GM12878 (cell line): ENCODE measurements around the gene NOL4L. TPM values are rescaled to one million over a fixed set of nuclear protein-coding genes. Genes with fewer than 3 reads are reported as not detected.

Source experiments
- ATAC-seq: fragments of 200-7000 bp; cut with Tn5 transposase; 3 replicates; pipeline ENCODE4 v1.9.1; 2020; ENCODE audit warnings: mild to moderate bottlenecking, moderate library complexity
- BruUV-seq: library from RNA; stranded (reverse); fragments of 400-500 nt; replicated peaks from 2 replicates; lab custom pipeline; 2021; lab: Mats Ljungman, UMichigan
- CTCF ChIA-PET: fragments of 300-600 bp; sonication (Branson Sonifier 250); formaldehyde crosslinking; extraction: SDS; loops from one replicate; lab custom pipeline; 2021; ENCODE audit warnings: inconsistent platforms; lab: Yijun Ruan, JAX
- POLR2A ChIA-PET: fragments of 350-600 bp; formaldehyde crosslinking; extraction: SDS; loops from one replicate; lab custom pipeline; 2021; ENCODE audit warnings: inconsistent platforms; lab: Charles Lee
- RAD21 ChIA-PET: fragments of 300-600 bp; sonication (Branson Sonifier 250); formaldehyde crosslinking; loops from one replicate; lab custom pipeline; 2023; ENCODE audit warnings: antibody characterized with exemption; ENCODE audit not compliant: unreplicated experiment; lab: Charles Lee
- SMC1A ChIA-PET: fragments of 300-600 bp; sonication (Branson Sonifier 250); formaldehyde crosslinking; loops from one replicate; lab custom pipeline; 2023; ENCODE audit not compliant: unreplicated experiment, uncharacterized antibody; lab: Charles Lee
- DNase-seq: peaks from one replicate; pipeline ENCODE4 v3.0.0-alpha.2; 2011; ENCODE audit warnings: low read depth, low spot score
- FAIRE-seq: peaks from 3 replicates; lab custom pipeline; 2011; peaks lifted over from hg19 to GRCh38; lab: Jason Lieb, UNC
- H2AFZ ChIP-seq: 2 replicates; pipeline ENCODE4 v1.6.0; 2011; ENCODE audit warnings: low read depth, low read length, control low read depth; ENCODE audit not compliant: control insufficient read depth
- H3K27ac ChIP-seq: 2 replicates; pipeline ENCODE4 v1.5.1; 2011; ENCODE audit warnings: control low read depth; ENCODE audit not compliant: control insufficient read depth, insufficient read depth
- H3K27me3 ChIP-seq, 2 experiments: replicated peaks in 1 of 2; 2 replicates each; pipeline versions ENCODE4 v1.6.0 to v1.6.1; 2011; ENCODE audit warnings: low read length in 1 of 2; ENCODE audit not compliant: control insufficient read depth in 2 of 2, insufficient read depth in 2 of 2
- H3K36me3 ChIP-seq, 2 experiments: 2 replicates each; pipeline ENCODE4 v1.5.1; 2011; ENCODE audit warnings: low read length in 1 of 2; ENCODE audit not compliant: control insufficient read depth in 2 of 2, insufficient read depth in 2 of 2
- H3K4me1 ChIP-seq: 2 replicates; pipeline ENCODE4 v1.6.1; 2011; ENCODE audit warnings: mild to moderate bottlenecking, low read length, moderate library complexity, mixed read lengths; ENCODE audit not compliant: control insufficient read depth, insufficient read depth
- H3K4me2 ChIP-seq: 2 replicates; pipeline ENCODE4 v1.6.0; 2011; ENCODE audit warnings: control low read depth; ENCODE audit not compliant: control insufficient read depth, insufficient read depth
- H3K4me3 ChIP-seq: fragments of 200-600 bp; sonication (generic); 2 replicates; pipeline ENCODE4 v1.5.1; 2016
- H3K79me2 ChIP-seq: 2 replicates; pipeline ENCODE4 v1.6.0; 2011; ENCODE audit warnings: low read length; ENCODE audit not compliant: control insufficient read depth, insufficient read depth
- H3K9ac ChIP-seq: 2 replicates; pipeline ENCODE4 v1.8.0; 2011; ENCODE audit warnings: low read length, control low read depth, mixed read lengths; ENCODE audit not compliant: control insufficient read depth, insufficient read depth
- H3K9me3 ChIP-seq: replicated peaks from 3 replicates; pipeline ENCODE4 v1.5.1; 2011; ENCODE audit warnings: mild to moderate bottlenecking, low read length; ENCODE audit not compliant: control insufficient read depth, insufficient read depth
- H4K20me1 ChIP-seq: 2 replicates; pipeline ENCODE4 v1.6.0; 2011; ENCODE audit not compliant: control insufficient read depth, insufficient read depth
- ASH2L ChIP-seq: fragments of 300-600, 200-600 bp; sonication (generic); IDR thresholded peaks from 2 replicates; pipeline ENCODE4 v1.6.1; 2017; ENCODE audit warnings: low read depth, mild to moderate bottlenecking, borderline replicate concordance
- BMI1 ChIP-seq: fragments of 450-650 bp; IDR thresholded peaks from 2 replicates; pipeline ENCODE4 v1.6.1; 2016; ENCODE audit warnings: mild to moderate bottlenecking, moderate library complexity, borderline replicate concordance
- CHD2 ChIP-seq: IDR thresholded peaks from 2 replicates; pipeline ENCODE4 v1.6.1; 2011; ENCODE audit warnings: low read depth, low read length, improper control_type of control experiment, borderline replicate concordance
- IRF4 ChIP-seq: IDR thresholded peaks from 2 replicates; pipeline ENCODE4 v1.6.1; 2011; ENCODE audit warnings: low read depth, low read length
- NFIC ChIP-seq: IDR thresholded peaks from 2 replicates; pipeline ENCODE4 v1.6.1; 2012; ENCODE audit warnings: low read depth, mild to moderate bottlenecking, inconsistent platforms, low read length, moderate library complexity
- POLR2AphosphoS2 ChIP-seq: IDR thresholded peaks from 2 replicates; pipeline ENCODE4 v1.6.1; 2011; ENCODE audit warnings: low read depth, mild to moderate bottlenecking, low read length, improper control_type of control experiment, moderate library complexity
- POU2F2 ChIP-seq: IDR thresholded peaks from 3 replicates; pipeline ENCODE4 v1.6.1; 2011; ENCODE audit warnings: low read depth, mild to moderate bottlenecking, low read length, borderline replicate concordance
- RBBP5 ChIP-seq: fragments of 200-600 bp; sonication (generic); conservative IDR thresholded peaks from 2 replicates; pipeline ENCODE4 v1.6.1; 2016
- RUNX3 ChIP-seq: IDR thresholded peaks from 2 replicates; pipeline ENCODE4 v1.6.1; 2012; ENCODE audit warnings: low read length, inconsistent platforms
- TCF3 ChIP-seq: IDR thresholded peaks from 2 replicates; pipeline ENCODE4 v1.6.1; 2012; ENCODE audit warnings: low read depth, mild to moderate bottlenecking, low read length, borderline replicate concordance; ENCODE audit not compliant: insufficient read depth
- whole genome bisulfite sequencing: methylation state at CpG from one replicate; pipeline ENCODE4 v1.1.6; 2016; ENCODE audit warnings: low lambda C conversion rate; ENCODE audit not compliant: insufficient replicate concordance, insufficient coverage; ENCODE audit errors: missing lambda C conversion rate; 5-methylcytosine and 5-hydroxymethylcytosine counted together
- in situ Hi-C: fragments of 300-500 bp; cut with MboI; formaldehyde crosslinking; loops from 9 replicates; pipeline ENCODE4 v1.14.3; 2018; ENCODE audit warnings: mixed read lengths
- intact Hi-C: fragments of 100-400 bp; cut with micrococcal nuclease; formaldehyde crosslinking; loops from one replicate; pipeline ENCODE4 v1.14.2; 2022; ENCODE audit not compliant: unreplicated experiment
- polyA plus RNA-seq, 11 experiments: library from polyadenylated mRNA; depleted of rRNA in 4 of 11; unstranded in 6 of 11; stranded (reverse) in 5 of 11; fragments of >200 nt; fragmentation: Nextera tagmentation in 4 of 11; fragmentation: Illumina TruSeq in 1 of 11; extraction: Ambion mirVana in 4 of 11; extraction: Trizol in 1 of 11; gene quantifications; 1 replicate in 1 of 11; 2 replicates in 10 of 11; pipeline versions ENCODE4 v1.2.1 to v1.2.3, GENCODE V29; 2011 to 2016; ENCODE audit warnings: inconsistent platforms in 2 of 11, missing spikeins in 2 of 11, low read depth in 1 of 11
- total RNA-seq, 4 experiments: library from RNA; depleted of rRNA in 3 of 4; stranded (reverse); fragments of >200 nt in 3 of 4; fragmentation: Illumina TruSeq in 1 of 4; extraction: Trizol in 1 of 4; gene quantifications; 2 replicates each; pipeline versions ENCODE4 v1.2.1 to v1.2.3, GENCODE V29; 2013 to 2021
- TF ChIP-seq, protein P1 (sequence below): fragments of 450-650 bp; IDR thresholded peaks from 2 replicates; pipeline ENCODE4 v1.6.1; 2017; ENCODE audit warnings: borderline replicate concordance
- TF ChIP-seq, protein P2 (sequence below): fragments of 450-650 bp; IDR thresholded peaks from 2 replicates; pipeline ENCODE4 v1.6.1; 2018; ENCODE audit warnings: mild to moderate bottlenecking, low read depth, moderate library complexity; ENCODE audit not compliant: partially characterized antibody
- TF ChIP-seq, protein P3 (sequence below): fragments of 450-650 bp; formaldehyde crosslinking; IDR thresholded peaks from 2 replicates; pipeline ENCODE4 v1.4.0; 2022; ENCODE audit warnings: mild to moderate bottlenecking, moderate library complexity

NOL4L gene
- total and polyA plus RNA-seq, 10 of the 15 experiments (the other 5 are each of a cell fraction or from before 2014, with no cell fraction given) = 2.3 to 24.0 (median 8.0) TPM

DNA sequence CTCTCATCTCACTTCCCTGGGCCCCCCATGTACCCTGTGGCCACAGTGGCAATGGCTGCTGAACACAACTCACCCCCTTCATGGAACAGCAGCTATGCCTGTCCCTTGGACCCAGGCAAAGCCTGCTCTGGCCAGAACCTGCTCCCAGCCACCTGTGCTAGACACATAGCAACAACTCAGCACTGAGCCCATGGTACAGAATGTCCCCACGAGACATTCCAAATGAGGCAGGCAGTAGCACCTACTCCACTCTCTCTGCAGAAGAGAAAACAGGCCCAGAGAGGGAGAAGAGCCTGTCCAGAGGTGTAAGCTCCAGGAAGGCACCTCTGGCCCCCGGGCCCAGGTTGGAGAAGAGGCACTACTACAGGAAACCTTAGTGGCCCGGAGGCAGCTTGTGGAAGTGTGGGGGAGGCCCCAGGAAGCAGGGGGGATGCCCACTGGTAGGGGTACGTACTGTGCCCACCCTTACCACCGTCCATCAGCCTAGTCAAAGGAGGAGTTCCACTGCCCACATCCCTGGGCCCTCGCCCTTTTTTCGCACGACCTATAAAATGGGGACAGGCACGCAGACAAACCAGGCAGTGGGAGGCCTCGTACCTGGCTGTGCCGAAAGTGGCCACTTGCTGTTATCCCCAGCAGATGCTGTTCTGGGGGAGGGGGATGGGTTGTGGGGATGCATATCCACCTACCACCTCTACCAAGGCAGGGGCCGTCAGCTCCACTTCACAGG is 129.8 kb downstream of the NOL4L start:
- Histone ChIP-seq H3K4me3 (no peak overlapping the region), H3K36me3 (no peaks in the 10 kb centered on the region; a peak in 1 of 4 replicates), H3K27me3 (no peaks in the 10 kb centered on the region), H3K9ac (no peak overlapping the region), H3K27ac (no peak overlapping the region), H3K4me1 (no peaks in the 10 kb centered on the region), H3K79me2 (no peaks in the 10 kb centered on the region), H3K9me3 (no peaks in the 10 kb centered on the region), H4K20me1 (no peaks in the 10 kb centered on the region), H2AFZ (no peak overlapping the region), H3K4me2 (no peak overlapping the region)
- ChIA-PET POLR2A (no interaction called here), RAD21 (interaction anchor here (0.9 kb wide), 1 partner anchor 83 kb away, joined by 3 read pairs; no protein-coding TSS in a partner anchor), CTCF (interaction anchor here (1.4 kb wide), 1 partner anchor 364 kb away, joined by 3 read pairs; no protein-coding TSS in a partner anchor), SMC1A (no interaction called here)
- 79% methylated on average over 12 of the region's 12 CpGs for WGBS
- in situ Hi-C loops (no loop called here), intact Hi-C loops (no loop called here)
- no peak for DNase-seq
- FAIRE-seq = no peak
- no peak for ATAC-seq
- BruUV-seq = no TSS peak
- no peak for TF ChIP-seq IRF4
- no peak for TF ChIP-seq CHD2
- TF ChIP-seq ASH2L = no peak
- no peak for TF ChIP-seq POLR2AphosphoS2
- TF ChIP-seq RUNX3 = no peak
- no peak for TF ChIP-seq POU2F2
- TF ChIP-seq, protein P1, sequence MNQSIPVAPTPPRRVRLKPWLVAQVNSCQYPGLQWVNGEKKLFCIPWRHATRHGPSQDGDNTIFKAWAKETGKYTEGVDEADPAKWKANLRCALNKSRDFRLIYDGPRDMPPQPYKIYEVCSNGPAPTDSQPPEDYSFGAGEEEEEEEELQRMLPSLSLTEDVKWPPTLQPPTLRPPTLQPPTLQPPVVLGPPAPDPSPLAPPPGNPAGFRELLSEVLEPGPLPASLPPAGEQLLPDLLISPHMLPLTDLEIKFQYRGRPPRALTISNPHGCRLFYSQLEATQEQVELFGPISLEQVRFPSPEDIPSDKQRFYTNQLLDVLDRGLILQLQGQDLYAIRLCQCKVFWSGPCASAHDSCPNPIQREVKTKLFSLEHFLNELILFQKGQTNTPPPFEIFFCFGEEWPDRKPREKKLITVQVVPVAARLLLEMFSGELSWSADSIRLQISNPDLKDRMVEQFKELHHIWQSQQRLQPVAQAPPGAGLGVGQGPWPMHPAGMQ = no peak
- TF ChIP-seq, protein P2, sequence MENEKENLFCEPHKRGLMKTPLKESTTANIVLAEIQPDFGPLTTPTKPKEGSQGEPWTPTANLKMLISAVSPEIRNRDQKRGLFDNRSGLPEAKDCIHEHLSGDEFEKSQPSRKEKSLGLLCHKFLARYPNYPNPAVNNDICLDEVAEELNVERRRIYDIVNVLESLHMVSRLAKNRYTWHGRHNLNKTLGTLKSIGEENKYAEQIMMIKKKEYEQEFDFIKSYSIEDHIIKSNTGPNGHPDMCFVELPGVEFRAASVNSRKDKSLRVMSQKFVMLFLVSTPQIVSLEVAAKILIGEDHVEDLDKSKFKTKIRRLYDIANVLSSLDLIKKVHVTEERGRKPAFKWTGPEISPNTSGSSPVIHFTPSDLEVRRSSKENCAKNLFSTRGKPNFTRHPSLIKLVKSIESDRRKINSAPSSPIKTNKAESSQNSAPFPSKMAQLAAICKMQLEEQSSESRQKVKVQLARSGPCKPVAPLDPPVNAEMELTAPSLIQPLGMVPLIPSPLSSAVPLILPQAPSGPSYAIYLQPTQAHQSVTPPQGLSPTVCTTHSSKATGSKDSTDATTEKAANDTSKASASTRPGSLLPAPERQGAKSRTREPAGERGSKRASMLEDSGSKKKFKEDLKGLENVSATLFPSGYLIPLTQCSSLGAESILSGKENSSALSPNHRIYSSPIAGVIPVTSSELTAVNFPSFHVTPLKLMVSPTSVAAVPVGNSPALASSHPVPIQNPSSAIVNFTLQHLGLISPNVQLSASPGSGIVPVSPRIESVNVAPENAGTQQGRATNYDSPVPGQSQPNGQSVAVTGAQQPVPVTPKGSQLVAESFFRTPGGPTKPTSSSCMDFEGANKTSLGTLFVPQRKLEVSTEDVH = no peak
- TF ChIP-seq RBBP5 = no peak
- TF ChIP-seq BMI1 = no peak
- no peak for TF ChIP-seq NFIC
- TF ChIP-seq, protein P3, sequence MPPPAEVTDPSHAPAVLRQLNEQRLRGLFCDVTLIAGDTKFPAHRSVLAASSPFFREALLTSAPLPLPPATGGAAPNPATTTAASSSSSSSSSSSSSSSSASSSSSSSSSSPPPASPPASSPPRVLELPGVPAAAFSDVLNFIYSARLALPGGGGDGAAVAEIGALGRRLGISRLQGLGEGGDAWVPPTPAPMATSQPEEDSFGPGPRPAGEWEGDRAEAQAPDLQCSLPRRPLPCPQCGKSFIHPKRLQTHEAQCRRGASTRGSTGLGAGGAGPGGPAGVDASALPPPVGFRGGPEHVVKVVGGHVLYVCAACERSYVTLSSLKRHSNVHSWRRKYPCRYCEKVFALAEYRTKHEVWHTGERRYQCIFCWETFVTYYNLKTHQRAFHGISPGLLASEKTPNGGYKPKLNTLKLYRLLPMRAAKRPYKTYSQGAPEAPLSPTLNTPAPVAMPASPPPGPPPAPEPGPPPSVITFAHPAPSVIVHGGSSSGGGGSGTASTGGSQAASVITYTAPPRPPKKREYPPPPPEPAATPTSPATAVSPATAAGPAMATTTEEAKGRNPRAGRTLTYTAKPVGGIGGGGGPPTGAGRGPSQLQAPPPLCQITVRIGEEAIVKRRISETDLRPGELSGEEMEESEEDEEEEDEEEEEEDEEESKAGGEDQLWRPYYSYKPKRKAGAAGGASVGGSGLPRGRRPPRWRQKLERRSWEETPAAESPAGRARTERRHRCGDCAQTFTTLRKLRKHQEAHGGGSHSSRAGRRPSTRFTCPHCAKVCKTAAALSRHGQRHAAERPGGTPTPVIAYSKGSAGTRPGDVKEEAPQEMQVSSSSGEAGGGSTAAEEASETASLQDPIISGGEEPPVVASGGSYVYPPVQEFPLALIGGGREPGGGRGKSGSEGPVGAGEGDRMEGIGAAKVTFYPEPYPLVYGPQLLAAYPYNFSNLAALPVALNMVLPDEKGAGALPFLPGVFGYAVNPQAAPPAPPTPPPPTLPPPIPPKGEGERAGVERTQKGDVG (CRISPR knock-in tag) = no peak
- no peak for TF ChIP-seq TCF3
